IMR-90 (cell line): ENCODE results near the gene PEX10. TPM values are rescaled to one million over a fixed set of nuclear protein-coding genes. Genes with fewer than 3 reads are reported as not detected.

Source experiments
- FOS ChIP-seq: fragments of 150-350 bp; IDR thresholded peaks from 2 replicates; pipeline ENCODE4 v1.6.1; 2016; ENCODE audit warnings: low read depth, low read length
- MAFK ChIP-seq: IDR thresholded peaks from 2 replicates; pipeline ENCODE4 v1.6.1; 2012; ENCODE audit warnings: low read depth, low read length, improper control_type of control experiment
- RCOR1 ChIP-seq: IDR thresholded peaks from 2 replicates; pipeline ENCODE4 v1.6.1; 2012; ENCODE audit warnings: mild to moderate bottlenecking, low read length, improper control_type of control experiment; ENCODE audit not compliant: insufficient replicate concordance
- polyA plus RNA-seq, 3 experiments: library from polyadenylated mRNA; depleted of rRNA; stranded (reverse); fragments of >200 nt; gene quantifications; 2 replicates each; pipeline ENCODE4 v1.2.3, GENCODE V29; 2012; ENCODE audit warnings: low replicate concordance in 1 of 3
- total RNA-seq: library from RNA; depleted of rRNA; stranded (reverse); fragments of >200 nt; gene quantifications from 2 replicates; pipeline ENCODE4 v1.2.3, GENCODE V29; 2012

PEX10 gene
- total and polyA plus RNA-seq, 2 of the 4 experiments (the other 2 are of a cell fraction), result 16.9 to 19.7 TPM

GRCh38 chr1:2413495-2414296 is 1.3 kb upstream of the PEX10 start (continued):
- no peak for TF ChIP-seq RCOR1
- TF ChIP-seq FOS, result no peak
- TF ChIP-seq MAFK, result no peak
